ENCODE measurements around the gene MCM6.

The MCM6 gene

DNA sequence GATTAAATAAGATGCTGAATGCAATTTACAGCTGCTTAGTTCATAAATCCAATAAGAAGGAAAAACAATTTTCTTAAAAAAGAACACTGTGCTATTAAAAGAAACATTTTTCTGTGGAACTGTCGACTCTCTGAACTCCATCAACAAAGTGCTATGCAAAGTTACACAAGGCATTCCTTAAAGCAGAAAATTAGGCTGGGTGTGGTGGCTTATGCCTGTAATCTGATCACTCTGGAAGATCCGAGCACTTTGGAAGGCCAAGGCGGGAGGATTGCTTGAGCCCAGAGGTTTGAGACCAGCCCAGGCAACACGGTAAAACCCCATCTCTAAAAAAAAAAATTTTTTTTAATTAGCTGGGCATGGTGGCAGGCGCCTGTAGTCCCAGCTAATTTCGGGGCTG lies 13.0 kb downstream of the MCM6 start:
- DNase-seq (ENCODE audit: low read depth) = no peak

DNA sequence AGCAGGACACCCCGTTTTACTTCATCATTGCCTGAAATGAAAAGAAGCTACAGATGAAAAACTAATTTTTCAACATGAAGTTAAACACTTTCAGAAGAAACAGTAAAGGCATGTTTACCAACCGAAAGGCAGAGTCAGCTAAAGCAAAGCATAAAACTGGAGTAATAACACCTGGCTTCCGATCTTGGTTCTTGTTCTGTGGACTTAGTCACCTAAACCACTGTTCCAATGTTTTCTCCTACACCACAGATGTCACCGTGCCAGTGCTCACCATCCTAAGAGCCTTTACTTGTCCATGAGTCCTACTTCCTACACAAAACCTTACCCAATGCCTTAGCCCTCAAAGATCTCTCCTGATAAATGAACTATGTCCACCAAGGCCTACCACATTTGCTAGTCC lies 13.5 kb downstream of the MCM6 start:
- DNase-seq (ENCODE audit: low read depth) = no peak

- no peak for DNase-seq (ENCODE audit: low read depth)
Measured at GRCh38 chr2:135853401-135853800, 22.8 kb downstream of the MCM6 start.

DNA sequence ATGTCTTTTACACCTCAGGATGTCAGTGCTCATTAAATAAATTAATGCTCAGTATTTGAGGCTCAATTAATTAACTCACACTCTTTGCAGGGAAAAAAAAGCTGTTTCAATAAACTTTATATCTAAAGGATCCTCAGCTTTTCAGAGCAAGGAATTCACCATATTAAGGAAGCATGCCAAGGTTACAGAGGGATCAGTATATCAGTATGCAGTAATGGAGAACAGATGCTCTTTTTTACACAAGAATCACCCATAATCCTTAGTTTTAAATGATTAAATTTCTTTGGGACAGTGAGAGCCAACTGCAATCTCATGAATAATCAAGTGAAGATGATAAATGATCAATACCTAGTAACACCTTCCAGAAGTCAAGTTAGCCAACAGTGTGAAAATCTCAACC lies 24.4 kb downstream of the MCM6 start:
- no peak for DNase-seq (ENCODE audit: low read depth)

GRCh38 chr2:135850892-135851668 lies 25.2 kb downstream of the MCM6 start:
- DNase-seq (ENCODE audit: low read depth) = no peak

- DNase-seq (ENCODE audit: low read depth) = no peak
Measured at GRCh38 chr2:135849087-135849486, 27.2 kb downstream of the MCM6 start.

GRCh38 chr2:135845997-135846396 lies 30.2 kb downstream of the MCM6 start:
- DNase-seq (ENCODE audit: low read depth) = no peak

GRCh38 chr2:135845257-135845656 lies 31.0 kb downstream of the MCM6 start:
- DNase-seq (ENCODE audit: low read depth) = no peak

GRCh38 chr2:135844301-135844895 lies 31.8 kb downstream of the MCM6 start:
- DNase-seq (ENCODE audit: low read depth) = no peak

GRCh38 chr2:135843671-135844070 lies 32.6 kb downstream of the MCM6 start:
- no peak for DNase-seq (ENCODE audit: low read depth)

DNA sequence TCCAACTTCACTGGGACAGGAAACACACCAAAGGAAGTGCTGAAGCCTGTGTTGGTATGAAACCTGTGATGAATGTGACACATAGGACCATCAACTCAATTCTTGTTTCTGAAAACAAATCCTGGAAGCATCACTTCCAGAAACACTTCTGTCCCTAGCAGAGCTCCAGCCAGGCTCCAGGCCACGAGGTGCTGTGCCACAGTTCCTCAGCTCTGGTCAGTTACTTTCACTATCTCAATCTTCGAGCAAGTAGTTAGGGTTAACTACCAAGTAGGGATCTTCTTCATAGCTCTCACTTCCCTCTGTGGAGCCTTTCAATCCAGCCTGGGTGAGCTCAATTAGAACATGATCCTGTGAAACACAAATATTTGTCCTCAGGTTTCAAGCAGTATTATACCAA lies 35.6 kb downstream of the MCM6 start:
- no peak for DNase-seq (ENCODE audit: low read depth)

DNA sequence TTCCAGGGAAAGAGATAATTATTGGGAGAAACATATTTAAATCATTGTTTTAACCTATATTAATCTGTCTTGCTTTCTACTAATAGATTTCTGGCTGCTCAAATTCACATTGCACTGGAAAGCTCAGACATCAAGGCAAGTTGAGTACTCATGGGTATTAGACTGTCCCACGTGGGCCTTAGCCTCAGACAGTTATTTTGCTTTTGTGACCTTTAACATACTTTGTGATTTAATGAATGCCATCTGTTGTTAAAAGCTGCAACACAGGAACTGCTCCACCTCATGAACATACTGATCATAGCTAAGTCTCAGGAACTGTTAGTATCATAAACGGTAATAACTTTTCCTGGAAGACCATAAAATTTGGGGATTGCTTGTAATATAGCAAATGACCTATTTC lies 36.5 kb downstream of the MCM6 start:
- no peak for DNase-seq (ENCODE audit: low read depth)

DNA sequence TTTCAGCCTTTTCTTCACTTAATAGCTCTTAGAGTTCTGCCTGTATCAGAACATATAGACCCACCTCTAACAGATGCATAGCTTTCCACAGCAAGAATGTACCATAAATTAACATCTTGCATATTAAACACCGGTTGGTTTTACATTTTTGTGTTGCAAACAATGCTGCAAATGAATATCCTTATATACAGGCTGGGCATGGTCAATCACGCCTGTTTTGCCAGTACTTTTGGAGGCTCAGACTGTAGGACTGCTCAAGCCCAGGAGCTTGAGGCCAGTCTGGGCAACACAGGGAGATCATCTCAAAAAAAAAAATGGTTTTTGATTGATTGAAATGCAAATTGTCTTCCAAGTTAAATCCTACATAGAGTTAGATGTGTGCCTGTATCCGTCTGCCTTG lies 37.7 kb downstream of the MCM6 start:
- no peak for DNase-seq (ENCODE audit: low read depth)

GRCh38 chr2:135836596-135837270 lies 39.5 kb downstream of the MCM6 start, which contains the start of gene LCT:
TSS of gene LCT (minus strand) at chr2:135837184. CDS start at chr2:135837169, 15 bp downstream.
- no peak for DNase-seq (ENCODE audit: low read depth)

DNA sequence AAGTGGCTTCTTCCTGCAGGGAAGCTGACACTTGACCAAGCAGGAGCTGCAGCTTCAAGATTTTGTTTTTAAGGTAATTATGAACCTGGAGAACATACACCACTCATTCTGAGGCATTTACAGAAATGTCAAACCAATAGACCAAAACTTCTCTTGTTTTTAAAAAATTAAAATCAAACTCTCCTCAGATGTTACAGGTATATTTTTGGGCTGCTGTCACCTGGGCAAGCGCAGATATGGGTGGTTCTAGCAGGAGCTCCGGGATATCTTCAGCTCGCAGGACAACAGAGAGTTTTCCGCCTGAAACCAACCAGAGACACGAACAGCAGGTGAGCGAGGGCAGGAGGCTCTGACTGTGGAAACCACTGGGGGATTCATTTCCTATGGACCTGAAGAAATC lies 43.4 kb downstream of the MCM6 start:
- DNase-seq (ENCODE audit: low read depth) = no peak

DNA sequence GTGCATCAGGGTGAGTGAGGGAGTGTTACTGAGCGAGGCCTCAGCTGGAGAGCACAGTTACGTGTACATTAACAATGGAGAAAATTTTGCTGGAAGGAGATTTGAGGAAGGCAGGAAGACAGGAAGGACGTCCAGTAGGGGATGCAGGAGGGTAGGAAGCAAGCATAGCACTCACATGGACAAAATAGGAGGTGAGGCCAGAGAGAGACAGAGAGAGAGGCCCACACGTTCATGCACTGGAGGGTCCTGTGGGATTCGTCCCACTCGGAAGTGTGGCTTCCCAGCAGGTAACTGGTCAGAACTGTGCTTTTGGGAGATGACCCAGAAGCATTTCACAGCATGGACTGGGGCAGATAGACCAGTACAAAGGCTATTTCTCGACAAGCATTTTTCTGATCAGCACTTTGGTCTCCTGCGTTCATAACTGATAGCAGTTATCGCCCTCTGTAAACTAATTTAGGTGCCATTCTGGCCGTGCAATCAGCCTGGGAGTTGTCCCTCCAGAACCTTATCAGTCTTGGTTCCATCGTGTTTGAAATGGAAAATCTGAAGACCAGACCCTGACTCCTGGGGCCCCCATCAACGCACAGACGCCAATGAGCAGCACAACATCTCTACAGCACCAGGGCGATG lies 44.9 kb downstream of the MCM6 start:
- no peak for DNase-seq (ENCODE audit: low read depth)

DNA sequence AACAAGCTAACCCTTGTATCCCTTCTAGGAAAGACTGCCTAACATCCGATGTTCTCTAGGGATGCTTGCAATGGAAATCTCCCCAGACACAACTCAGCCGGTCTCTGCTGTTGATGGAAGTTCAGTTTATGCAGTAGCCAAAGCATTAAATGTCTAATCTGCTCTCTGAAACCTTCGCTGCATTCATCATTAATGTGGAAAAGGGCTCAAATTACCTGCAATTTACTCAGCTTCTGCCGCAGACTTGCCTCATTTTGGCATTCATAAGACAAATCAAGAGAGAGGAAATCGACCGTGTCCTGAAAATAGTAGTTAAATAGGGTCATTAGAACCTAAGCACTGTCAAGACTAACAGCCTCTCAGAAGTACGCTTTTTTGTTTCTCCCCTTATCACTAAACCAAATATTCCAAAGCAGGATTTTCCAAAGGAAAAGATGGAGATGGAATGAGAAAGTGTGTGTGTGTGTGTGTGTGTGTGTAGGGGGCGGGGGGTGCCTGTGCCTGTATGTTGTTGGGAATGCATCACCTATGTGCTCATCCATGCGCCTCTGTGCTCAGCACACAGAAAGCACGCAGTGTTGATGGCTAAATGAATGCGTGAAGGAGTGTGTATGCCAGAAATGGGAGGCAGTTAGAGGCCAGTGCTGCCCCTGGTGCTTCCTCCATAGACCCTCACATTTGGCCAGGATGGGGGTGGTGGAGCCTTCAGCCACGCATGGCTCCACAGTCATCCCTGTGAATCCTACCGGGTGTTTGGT lies 46.7 kb downstream of the MCM6 start:
- no peak for DNase-seq (ENCODE audit: low read depth)

DNA sequence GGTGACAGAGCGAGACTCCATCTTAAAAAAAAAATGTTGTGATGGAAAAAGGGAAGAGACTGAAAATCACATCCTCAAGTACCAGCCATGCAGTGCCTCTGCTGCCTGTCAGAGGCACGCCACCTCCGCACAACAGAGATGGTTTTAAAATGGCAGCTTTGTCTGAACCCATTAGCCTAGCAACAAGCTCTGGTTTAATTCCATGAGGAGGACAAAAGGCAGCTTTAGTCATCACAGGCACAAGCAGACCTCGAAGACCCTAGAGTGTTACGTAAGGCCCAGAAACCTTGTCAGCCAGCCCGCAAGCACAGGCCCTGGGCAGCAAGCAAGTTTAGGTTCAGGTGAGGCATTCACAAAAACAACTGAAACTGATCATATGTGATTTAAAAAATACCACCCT lies 49.7 kb downstream of the MCM6 start:
- no peak for DNase-seq (ENCODE audit: low read depth)

GRCh38 chr2:135825550-135826176 lies 50.6 kb downstream of the MCM6 start:
- DNase-seq (ENCODE audit: low read depth) = no peak

DNA sequence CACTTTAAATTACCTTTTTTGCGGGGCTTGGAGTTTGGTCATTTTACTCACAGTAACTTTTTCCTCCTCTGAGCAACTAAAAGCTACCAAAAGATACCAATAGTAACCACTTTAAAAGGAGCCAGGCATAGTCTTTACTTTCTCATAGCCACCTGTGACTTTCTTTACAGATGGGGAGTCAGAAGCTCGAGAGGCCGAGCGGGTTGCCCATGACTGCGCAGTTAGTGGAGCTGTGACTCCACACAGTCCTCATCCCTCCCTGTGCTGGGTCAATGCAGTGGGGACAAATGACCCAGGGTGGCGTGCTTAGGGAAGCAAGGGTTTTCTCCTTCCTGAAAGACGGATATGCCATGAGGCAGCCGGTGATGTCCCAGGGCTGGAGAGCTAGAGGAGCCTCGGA lies 51.1 kb downstream of the MCM6 start:
- DNase-seq (ENCODE audit: low read depth) = no peak

- no peak for DNase-seq (ENCODE audit: low read depth)
Measured at GRCh38 chr2:135822855-135823254, 53.4 kb downstream of the MCM6 start.

- DNase-seq (ENCODE audit: low read depth) = no peak
Measured at GRCh38 chr2:135821190-135821589, 55.1 kb downstream of the MCM6 start.

Data from stimulated activated CD8-positive, alpha-beta memory T cell treated with anti-CD3 and anti-CD28 coated beads, Interleukin-4, amount 100 ng/mL, for 24 hours (primary cell).